GM21367 (cell line): Measurements from ENCODE around the gene CHST15.

Experiments used
- ATAC-seq: cut with Tn5 transposase; IDR thresholded peaks from one replicate; pipeline ENCODE4 v1.9.1; 2021; ENCODE audit not compliant: unreplicated experiment

CHST15 gene, protein sequence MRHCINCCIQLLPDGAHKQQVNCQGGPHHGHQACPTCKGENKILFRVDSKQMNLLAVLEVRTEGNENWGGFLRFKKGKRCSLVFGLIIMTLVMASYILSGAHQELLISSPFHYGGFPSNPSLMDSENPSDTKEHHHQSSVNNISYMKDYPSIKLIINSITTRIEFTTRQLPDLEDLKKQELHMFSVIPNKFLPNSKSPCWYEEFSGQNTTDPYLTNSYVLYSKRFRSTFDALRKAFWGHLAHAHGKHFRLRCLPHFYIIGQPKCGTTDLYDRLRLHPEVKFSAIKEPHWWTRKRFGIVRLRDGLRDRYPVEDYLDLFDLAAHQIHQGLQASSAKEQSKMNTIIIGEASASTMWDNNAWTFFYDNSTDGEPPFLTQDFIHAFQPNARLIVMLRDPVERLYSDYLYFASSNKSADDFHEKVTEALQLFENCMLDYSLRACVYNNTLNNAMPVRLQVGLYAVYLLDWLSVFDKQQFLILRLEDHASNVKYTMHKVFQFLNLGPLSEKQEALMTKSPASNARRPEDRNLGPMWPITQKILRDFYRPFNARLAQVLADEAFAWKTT

DNA sequence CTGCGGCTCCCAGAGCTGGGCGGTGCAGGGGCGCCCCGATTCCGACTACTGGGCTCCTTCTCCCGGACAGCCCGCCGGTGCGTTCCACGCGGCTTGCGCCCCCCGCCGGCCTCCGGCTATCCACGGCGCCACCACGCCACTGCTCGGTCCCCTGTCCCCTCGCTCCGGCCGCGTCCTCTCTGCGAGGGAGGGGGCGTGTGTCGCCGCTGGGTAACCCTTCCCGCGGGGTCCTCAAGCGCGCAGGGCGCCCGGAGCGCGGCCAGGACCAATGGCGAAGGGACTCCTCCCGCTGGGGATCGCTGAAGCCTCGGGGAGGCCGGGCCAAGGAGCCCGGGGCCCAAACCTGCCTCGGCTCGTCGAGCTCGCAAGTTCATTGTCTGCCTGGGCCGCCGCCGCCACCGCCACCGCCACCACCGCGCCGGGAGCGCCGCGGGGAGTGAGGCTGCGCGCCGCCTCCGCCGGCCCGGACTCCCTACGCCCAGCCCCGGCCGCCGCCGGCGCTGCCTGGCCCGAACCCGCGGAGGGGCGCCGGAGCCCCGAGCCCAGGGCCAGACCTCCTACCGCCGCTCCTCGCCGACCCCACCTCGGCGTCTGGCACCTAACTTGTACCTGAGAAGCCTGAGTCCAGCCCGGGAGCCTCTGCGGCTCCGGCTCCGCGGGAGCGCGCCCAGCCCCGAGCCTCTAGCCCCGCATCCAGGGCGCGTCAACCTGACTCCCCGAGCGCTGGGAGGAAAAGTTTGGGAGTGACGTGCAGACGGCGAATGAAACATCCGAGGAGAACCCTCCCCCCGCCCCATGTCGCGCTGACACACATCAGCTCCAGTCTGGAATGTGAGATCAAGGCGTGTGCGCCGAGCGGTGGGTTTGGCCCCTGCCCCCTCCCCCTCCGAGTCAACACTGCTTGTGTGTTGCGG is at the start of gene CHST15:
Gene CHST15 (minus strand): TSS at position 739 of the 914 bp plus-strand sequence. CDS start 47,386 bp downstream, outside the sequence.
- ATAC-seq, result no peak

DNA sequence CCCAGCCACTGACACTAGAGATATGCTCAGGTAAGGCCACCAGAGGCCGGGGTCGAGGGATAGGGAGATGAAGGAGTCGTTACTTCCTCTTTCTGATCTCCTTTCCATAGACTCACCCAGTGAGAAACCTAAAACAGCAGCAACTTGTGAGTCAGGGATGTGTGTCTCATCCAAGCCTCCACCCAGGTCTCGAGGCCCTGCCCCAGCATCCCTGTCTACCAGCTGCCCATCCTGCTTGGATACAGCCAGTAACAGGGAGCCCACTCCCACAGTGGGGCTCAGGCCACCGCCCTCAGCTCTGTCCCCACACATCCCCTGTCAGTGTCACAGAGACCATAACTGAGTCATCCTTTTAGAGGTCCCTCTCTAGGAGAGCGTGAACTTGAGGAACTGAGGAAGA is 49.6 kb upstream of the CHST15 start:
- ATAC-seq, result no peak

DNA sequence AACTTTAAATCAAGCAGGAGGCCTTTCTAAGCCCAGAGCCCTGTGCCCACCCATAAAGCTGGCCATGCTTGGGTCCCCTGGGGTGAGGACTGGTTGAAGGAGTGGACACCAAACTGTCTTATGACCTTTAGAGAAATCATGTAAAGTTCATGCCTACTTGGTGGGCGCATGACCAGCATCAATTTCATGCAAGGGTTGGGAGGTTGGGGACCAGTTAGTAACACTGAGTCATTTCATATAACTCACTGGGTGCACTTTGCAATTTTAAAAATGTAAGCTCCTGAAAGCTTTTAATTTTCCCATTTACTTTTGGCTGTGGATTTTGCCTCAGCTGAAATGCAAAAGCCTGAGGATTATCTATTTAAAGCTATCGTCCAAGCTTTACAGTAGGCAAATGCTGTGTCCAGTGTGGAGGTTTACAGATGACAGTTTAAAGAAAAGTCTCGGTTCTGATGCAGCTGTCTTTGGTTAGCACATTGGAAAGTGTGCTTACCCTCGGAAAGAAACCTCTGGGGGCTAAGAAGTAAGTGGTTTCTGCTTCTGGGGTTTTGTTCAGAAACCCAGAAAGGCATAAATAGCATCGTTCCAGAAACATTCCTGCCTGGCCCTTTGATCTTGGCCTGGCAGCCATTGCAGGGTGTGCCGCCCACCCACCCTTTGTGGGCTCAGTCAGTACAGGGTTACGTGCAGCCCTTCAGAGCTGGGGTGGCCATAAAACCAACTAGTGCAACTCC is 48.8 kb upstream of the CHST15 start:
- ATAC-seq, result no peak

DNA sequence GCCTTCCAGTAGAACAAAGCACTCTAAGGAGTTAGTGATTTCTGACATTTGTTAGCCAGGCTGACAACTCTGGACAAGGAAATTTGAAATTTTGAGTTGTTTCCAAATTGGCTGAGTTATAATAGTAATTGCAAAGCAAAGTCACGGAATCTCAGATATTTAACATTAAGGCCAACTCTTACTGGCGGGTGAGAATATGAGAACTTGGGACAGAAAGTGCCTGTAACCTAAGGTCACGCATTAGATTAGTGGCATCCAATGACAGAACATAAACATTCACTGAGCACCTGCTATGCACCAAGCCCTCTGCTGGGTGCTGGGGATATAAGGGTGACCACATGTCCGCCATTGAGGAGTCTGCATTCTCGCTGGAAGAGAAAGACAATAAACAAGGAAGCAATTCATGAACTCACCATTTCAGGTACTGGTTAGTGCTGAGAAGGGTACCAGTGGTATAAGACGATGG is 45.5 kb upstream of the CHST15 start:
- no peak for ATAC-seq

DNA sequence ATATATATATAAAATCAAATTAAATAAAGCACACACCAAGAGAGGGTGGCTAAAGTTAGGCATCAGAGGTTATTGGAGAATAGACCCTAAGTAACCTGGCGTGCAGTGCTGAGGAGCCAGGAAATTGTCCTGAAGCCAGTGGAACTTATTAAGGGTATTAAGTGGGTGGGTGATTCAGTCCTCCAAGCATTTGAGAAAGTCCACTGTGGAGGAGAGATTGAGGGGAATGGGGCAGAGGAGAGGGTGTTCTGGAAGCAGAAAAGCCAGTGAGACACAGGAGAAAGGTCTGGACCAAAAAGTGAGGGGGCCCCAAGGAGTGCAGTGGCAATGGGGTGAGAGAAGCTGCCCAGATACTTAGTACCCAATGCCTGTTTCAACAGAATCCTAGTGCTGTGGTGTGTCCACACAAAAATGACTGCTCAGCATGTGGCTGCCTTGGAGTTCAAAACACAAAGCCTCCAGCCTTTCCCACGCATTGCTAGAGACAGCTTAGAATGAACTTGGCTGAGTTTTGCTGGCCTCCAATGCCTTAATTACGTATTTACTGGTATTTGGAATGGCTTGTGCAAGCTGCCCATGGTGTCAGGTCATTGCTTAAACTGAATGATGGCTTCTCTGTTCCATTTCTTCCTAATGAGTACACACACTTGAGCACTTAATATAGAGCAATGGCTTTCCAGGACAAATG is 44.9 kb upstream of the CHST15 start:
- no peak for ATAC-seq

DNA sequence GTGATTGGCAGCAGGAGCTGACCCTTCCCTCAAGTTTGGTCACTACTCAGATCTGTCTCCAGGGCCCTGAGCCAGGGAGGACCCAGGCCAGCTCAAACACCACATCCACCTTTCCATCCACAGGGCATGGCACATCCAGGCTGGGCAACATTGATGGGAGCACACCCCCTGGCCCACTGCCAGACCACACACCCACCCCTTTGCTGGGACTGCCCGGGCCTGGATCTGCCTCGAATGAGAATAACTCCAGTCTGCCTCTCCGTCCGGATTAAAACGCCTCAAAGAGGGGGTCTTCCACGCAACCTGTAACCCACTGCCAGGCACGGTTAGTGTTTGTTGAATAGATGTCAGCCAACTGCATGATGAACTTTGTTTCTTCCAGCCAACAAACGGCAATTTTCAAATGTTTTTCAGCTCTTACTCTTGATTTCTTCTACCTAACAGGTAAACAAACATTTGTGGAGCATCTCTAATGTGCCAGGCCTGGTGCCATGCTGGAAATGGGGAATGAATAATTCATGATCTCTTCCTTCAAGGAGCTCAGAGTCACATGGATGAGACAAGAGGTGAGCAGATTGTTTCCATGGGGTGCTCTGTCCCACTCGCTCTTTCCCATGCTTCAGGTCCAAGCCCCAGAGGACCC is 41.0 kb upstream of the CHST15 start:
- ATAC-seq, result no peak

DNA sequence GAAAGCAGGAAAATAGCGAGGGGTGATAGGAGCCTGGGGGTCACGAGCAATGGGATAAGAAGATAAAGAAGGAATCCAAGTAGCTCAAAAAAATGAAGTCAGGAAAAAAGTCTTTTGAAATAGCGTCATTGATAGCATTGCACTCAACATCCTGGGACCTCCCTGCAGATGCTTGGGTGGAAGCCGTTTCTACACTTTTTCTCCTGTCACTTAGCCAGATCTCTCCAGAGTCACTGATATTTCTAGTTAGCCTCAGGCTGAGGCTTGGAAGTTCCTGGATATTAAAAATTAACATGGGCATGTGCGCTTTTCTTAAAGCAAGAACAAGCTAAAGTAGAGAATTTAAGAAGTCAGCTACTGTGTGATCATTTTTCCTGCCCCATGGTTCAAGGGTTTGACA is 39.5 kb upstream of the CHST15 start:
- no peak for ATAC-seq

DNA sequence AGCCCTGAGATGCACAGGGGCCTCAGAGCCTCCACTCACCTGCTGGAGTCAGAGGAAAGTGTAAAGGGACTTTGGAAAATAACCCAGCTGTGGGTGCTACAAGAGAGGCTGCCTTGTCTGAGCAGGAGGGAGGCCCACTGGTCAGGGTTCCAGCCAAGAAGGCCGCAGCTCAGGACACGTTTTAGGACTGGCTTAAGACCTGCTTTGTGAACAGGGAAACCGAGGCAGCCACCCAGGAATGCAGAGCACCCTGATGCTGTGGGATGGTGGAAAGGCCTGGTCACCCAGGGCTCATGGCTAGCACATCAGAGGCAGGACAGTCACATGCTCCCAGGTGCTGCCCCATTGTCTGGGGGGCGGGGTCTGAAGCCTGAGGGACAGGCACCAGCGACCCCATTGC is 38.9 kb upstream of the CHST15 start:
- ATAC-seq, result no peak

DNA sequence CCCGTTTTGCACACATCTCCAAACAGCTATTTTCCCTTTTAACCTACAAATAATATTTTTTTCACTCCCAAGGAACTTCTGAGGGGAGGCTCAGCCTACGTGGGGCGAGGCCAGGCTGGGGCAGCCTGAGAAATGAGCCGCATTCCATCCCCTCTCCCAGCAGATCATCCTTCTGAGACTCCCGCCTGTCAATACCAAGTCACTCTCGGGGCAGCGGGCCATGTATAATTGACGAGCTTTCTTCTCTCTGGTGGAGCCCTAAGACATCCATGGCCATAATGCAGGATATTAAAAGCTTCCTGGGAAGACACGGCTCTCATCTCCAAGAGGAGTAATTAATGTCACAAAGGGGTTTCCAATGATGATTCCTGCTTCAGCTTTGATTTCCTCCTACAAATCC is 37.8 kb upstream of the CHST15 start:
- no peak for ATAC-seq

DNA sequence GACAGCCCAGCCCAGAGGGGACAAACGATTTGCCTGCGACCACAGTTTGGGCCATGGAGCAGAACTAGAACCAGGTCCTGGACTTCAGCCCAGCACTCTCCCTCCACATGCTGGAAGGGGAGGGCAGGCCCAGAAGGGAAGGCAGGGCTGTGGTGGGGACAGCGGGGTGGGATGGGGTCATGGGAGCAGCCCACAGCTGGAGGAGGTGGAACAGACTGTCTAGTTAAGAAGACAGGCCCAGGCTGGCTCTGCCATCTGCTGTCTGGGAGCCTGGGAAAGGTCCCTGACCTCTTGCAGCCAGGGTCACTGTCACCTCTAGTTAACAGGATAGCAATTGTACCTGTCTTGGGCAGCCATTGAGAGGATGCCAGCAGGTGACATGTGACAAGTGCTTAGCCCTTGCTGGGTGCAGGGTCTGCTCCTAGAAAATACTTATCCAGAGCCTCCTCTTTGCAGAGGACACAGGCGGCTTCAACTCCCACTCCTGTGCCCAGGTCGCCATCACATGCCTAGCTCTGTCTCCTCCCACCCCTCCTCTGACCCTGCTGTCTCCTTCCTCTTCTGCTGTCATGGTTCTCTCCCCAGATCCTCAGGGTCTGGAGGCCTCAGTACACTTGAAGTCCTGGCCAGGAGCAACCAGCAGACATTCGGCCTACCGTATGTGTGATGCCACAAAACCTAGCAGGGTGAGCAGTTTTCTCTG is 37.0 kb upstream of the CHST15 start:
- ATAC-seq, result no peak

DNA sequence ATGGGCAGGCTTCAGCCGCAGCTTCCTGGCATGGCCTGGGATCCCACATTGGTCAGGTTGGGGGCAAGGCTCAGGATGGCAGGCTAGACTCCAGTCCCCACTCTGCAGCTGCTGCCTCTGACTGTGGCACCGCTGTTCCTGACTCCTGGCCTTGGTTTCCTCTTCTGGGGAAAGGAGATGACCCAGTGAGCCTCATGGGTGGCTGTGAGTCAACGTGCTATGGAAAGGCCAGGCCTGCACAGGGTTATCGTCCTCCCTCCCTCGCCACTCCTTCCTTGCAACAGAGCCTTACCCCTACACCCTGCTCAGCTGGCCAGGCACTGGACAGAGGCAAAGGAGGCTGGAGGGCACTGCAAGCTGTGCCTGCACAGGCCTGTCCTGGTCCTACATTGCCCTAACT is 36.1 kb upstream of the CHST15 start:
- no peak for ATAC-seq

DNA sequence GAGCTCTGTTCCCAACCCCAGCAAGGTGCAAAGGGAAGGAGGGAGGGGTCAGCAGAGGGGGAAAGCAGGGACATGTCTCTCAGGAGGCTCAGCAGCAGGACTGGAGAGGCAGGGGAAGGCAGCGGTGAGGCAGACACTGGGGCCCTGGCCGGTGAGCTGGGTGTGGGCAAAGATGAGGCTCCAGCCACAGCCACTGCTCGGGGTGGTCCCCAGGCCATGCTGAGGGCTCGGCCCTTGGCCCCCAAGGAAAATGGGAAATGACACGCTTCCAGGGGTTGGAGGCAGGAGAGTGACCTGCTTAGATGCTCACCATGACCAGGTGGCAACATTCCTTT is 35.4 kb upstream of the CHST15 start:
- no peak for ATAC-seq

DNA sequence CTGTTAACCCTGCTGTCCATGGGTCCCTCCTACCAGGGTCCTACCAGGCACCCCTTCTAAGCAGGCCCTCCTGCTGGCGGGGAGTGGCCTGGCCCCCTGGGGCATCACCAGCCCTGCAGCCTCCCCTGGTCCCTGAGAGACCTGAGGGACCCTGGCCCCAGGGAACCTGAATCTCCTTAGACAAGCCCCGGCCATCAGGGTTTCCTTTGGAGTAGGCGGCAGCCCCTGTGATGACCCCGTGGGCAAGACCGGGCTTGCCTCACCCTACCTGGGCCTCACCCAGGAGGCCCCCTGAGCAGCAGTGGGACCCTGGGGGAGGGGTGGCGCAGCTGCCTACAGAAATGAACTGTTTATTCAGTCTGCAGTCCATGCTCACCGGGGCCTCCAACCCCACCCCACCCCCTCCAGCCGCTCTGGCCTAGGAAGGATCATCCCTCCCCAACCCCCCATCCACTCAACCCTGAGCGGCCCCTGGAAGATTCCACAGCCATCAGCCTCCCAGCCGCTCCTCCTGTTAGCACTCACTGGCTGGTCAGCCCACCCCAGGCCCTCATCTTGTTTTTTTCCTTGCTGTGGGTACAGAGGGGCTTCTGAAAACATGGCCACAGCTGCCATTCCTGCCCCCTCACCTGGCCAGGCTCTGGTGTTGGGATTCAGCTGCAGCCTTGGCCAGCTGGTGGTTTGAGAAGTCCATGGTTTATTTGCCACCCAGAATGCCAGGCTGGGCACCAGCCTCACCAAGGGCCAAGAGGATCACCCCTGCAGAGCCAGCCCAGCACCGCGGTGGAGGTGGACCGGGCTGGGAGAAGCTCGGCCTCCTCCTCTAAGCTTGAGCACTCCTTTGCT is 34.8 kb upstream of the CHST15 start:
- ATAC-seq, result no peak

DNA sequence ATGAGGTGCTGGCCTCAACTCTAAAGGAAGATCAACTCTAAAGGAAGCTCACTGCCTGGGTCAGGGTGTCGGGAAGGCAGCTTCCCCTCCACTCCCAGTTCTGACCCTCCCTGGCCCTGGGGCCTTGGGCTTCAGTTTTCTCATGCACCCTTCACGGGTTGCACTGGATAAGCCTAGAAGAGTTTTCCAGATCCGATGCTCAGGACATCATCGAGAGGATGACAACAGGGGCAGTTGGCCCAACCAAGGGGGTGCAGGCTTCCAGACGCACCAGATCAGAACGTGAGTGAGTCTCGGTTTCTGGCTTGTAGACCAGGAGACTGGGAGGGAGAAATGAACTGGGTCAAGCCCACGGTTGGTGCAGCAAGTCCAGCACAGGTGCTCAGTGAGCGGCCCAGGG is 34.2 kb upstream of the CHST15 start:
- no peak for ATAC-seq

DNA sequence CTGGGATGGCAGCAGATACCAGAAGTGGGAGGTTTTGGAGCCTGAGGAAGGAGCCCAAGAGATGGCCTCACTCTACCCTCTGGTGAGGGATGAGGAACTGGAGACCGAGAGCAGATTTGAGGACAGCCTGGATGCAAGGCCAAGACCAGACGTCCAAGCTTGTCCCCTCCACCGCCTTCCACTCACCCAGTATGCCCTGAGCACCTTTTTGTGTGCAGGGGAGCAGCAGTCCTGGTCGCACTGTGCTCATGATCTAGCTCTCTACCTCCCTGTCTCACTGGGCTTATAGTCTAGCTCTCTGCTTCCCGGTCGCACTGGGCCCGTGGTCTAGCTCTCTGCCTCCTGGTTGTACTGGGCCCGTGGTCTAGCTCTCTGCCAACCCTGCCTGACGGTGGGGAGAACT is 33.6 kb upstream of the CHST15 start:
- no peak for ATAC-seq

DNA sequence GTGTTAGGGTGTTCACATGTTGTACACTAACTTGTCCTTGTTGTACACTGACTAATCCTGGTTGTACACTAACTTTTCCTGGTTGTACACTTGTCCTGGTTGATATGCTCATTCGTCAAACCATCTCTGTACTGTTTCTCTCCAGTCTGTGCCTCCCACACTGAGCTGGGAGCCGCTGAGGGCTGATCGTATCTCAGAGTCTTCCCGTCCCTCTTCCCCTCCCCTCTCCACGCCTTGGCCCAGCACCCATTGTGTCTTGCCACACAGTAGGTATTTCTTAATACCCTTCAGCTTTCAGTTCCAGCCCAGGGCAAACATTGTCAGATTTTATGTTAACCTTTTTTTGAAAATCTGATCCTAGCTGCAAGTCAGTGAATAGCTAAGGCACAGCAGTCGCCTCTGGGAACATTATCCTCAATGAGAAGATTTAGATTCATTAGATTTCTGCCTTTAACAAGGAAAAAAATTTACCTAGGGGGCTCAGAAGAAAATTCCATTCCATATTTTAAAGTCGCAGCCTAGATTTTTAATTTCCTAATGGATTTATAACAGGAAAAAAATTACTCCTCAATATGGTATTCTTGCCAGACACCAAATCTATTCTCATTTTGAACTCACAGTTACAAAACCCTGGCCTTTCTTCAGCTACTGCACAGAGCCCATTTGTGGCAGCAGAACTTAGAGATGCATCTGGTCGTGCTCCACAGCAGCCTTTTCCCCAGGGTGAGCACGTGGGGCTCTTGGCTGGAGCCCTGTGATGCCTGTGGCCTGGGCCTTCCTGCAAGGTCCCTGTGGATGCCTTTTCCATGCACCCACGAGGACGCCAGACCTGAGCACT is 33.0 kb upstream of the CHST15 start:
- no peak for ATAC-seq

DNA sequence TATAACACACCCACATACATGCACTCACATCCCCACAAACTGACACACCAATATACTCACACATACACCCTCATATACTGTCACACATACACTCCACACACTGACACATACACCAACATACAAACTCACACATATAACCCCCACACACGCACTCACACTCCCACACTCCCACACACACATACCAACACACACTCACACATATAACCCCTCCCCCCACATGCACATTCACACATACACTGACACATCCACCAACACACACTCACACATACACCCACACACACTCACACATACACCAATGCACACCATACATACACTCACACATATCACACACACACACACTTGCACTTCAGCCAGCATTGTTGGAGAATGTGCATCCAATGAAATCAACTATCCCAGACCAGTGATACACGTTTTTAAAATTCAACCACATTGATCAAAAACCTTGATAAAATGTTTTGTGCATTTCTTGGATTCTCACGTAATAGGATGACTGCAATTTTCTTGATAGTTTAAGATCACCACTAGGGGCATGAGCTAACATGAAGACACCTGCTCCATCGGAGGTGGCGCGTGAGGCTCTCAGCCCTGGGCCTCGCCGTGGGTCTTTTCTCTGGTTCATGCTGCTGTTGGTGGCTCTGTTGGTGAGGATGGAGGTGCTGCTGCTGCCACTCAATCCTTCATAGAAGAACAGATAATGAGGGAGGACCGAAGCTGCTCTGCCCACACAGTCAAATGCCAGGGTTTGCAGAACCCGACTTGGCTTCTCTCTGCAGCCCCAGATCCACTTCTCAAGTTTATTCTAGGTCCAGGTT is 32.1 kb upstream of the CHST15 start:
- no peak for ATAC-seq
